Ishikawa (cell line): ENCODE results near the gene S100A16.

ENCODE experiments used
- EGR1 ChIP-seq: IDR thresholded peaks from 2 replicates; pipeline ENCODE4 v1.6.1; 2012
- EP300 ChIP-seq: IDR thresholded peaks from 2 replicates; pipeline ENCODE4 v1.6.1; 2012; ENCODE audit warnings: borderline replicate concordance
- MAX ChIP-seq: IDR thresholded peaks from 2 replicates; pipeline ENCODE4 v1.6.1; 2012
- RAD21 ChIP-seq: IDR thresholded peaks from 2 replicates; pipeline ENCODE4 v1.6.1; 2012; ENCODE audit warnings: low read depth
- TAF1 ChIP-seq: IDR thresholded peaks from 2 replicates; pipeline ENCODE4 v1.6.1; 2012; ENCODE audit warnings: low read depth, mild to moderate bottlenecking
- TCF12 ChIP-seq: IDR thresholded peaks from 2 replicates; pipeline ENCODE4 v1.6.1; 2012; ENCODE audit warnings: low read depth
- TEAD4 ChIP-seq: IDR thresholded peaks from 2 replicates; pipeline ENCODE4 v1.6.1; 2012

DNA sequence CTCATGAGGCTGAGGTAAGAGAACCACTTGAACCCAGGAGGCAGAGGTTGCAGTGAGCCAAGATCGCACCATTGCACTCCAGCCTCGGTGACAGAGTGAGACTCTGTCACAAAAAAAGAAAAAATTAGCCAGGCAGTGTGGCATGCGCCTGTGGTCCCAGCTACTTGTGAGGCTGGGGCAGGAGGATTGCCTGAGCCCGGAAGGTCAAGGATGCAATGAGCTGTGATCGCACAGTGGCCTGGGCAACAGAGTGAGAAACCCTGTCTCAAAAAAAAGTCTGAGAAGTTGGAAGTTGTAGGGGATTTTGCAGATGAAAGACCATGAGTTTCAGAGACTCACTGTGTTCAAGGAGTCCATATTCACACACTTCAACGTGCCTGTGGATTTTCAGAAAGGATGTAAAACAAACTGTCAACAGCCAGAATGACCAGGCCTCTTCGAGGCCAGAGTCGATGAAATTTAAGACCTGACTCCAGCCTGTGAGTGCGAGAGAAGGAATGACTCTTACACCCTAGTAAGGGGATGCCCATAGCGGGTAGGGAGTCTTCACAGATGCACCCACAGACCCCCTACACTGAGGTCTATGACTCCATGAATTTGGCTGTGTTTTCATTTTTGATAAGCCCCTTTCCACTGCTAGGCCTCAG, 12.2 kb upstream of the S100A16 start:
- TF ChIP-seq RAD21 (no peak), EGR1 (no peak), EP300 (no peak), MAX (no peak), TCF12 (no peak), TAF1 (no peak), TEAD4 (no peak)
